Body of pancreas (tissue), 4 donors: Measurements from ENCODE around the gene KYAT1.

Source experiments
- POLR2A ChIP-seq, 3 donors: fragments of 450-650 bp; IDR thresholded peaks; one replicate each; pipeline ENCODE4 v1.6.1; 2016; ENCODE audit warnings: antibody characterized with exemption in 3 of 3, mild to moderate bottlenecking in 2 of 3
- TF ChIP-seq, protein P1 (sequence below), 7 experiments: fragments of 450-650 bp in 4 of 7; fragments of 200-600 bp in 3 of 7; sonication (generic) in 3 of 7; IDR thresholded peaks; one replicate each; pipeline ENCODE4 v1.5.1; 2016 to 2019; ENCODE audit warnings: antibody characterized with exemption in 7 of 7

DNA sequence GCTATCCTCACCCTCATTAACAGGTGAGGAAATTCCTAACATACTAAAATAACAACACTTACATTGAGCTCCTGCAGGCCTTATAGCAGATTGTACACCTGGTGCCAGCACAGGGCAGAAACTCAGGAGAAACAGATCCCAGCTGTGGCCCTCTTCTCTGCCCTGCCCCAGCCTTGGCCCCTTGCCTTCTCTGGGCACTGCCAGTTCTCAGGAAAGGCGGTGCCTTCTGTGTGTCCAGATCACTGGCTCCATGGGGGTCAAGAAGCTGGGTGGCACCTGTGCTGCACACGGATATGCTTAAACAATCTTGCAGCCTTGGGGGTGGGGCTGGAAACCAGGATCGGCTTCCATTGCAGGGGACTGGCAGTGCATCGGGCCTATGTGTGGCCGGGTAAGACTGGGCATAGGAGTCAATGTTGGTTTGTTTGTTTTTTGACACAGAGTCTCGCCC is 19.3 kb downstream of the KYAT1 start:
- TF ChIP-seq POLR2A (IDR thresholded peaks at IDR 0.05), result no peak
- TF ChIP-seq, protein P1, sequence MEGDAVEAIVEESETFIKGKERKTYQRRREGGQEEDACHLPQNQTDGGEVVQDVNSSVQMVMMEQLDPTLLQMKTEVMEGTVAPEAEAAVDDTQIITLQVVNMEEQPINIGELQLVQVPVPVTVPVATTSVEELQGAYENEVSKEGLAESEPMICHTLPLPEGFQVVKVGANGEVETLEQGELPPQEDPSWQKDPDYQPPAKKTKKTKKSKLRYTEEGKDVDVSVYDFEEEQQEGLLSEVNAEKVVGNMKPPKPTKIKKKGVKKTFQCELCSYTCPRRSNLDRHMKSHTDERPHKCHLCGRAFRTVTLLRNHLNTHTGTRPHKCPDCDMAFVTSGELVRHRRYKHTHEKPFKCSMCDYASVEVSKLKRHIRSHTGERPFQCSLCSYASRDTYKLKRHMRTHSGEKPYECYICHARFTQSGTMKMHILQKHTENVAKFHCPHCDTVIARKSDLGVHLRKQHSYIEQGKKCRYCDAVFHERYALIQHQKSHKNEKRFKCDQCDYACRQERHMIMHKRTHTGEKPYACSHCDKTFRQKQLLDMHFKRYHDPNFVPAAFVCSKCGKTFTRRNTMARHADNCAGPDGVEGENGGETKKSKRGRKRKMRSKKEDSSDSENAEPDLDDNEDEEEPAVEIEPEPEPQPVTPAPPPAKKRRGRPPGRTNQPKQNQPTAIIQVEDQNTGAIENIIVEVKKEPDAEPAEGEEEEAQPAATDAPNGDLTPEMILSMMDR (IDR thresholded peaks at IDR 0.05), result no peak
